HG02885 (cell line): ENCODE measurements around the gene HSPB1.
"Not testable (repeated sequence)": the region's sequence is repeated elsewhere in the genome, so short reads cannot be mapped to it uniquely, and the experiment has no call there.

Source experiments
- ATAC-seq: cut with Tn5 transposase; IDR thresholded peaks from one replicate; pipeline ENCODE4 v1.9.1; 2021; ENCODE audit warnings: mild to moderate bottlenecking; ENCODE audit not compliant: unreplicated experiment, poor library complexity

Gene HSPB1

GRCh38 chr7:76281006-76281705 is 21.3 kb upstream of the HSPB1 start:
- no peak for ATAC-seq

- ATAC-seq, result no peak
Observed at GRCh38 chr7:76281706-76282343, 20.6 kb upstream of the HSPB1 start.

- no peak for ATAC-seq
Observed at GRCh38 chr7:76282344-76283253, 19.9 kb upstream of the HSPB1 start.

DNA sequence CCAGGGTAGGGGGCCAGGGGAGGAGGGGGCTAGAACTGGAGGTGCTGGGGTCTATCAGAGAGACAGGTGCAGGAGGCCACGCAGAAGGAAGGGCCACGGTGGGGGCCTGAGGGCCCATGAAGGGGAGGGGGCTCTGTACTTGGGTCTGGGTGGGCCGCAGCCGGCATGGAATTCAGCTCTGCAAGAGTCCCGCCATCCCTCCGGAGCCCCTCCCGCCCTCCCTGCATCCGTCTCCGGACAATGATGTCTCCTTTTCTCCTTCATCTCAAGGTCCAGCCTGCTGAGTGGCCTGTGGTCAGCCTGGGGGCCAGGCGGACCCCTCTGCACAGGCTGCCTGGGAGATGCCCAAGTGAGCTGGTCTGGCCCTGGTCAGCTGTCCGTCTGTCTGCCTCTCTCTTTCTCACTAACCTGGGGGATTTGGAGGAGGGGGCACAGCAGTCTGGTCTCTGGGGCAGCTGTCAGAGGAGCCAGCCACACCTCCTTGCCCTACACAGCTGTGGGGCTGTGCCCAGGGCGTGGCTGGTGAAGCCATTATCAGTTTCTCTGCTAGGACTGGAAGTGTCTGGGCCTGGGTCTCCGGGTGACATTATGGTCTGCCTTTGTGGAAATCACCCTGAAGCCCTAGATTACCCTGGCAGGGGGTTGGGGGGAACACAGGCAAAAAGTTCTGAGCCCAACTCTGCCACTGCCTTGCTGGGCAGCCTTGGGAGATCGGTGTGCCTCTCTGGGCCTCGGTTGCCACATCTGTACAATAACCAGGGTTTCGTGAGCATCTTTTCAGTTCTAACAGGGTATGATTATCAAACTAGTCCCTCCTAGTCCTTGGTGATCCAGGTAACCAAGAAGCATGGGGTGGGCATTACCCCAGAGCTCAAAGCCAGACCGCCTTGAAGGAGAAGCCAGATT is 19.0 kb upstream of the HSPB1 start:
- no peak for ATAC-seq

DNA sequence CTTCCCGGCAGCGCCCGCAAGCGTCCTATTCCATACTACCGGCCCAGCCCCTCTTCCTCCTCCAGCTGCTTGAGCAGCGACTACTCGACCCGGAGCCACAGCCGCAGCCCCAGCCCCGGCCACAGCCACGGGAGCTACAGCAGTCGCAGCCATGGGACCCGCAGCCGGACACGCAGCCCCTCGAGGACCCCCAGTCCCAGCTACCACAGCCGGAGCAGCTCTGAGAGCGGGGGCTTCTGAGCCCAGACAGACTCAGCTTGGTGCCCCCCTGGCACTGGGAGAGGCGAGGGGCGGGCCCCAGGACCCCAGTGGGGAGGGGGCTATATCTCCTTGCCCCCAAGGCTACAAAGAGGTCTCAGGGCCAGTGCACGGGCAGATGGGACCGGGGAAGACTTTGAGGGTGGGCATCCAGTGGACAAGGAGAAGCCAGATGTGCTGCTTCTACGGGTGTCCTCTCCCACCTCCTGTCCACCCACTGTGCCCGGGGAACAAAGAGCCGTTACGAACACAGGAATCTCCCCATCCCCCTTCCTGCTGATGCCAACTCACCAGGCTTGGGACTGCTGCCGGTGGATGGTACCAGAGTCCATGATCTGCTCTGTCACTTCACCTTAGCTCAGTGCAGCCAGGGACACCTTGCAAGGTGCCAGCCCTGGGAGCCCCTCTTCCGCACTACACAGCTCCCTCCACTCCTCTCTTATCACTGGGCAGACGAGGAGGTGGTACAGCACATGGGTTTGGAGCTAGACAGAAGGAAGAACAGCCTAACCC is 16.7 kb upstream of the HSPB1 start:
- no peak for ATAC-seq

DNA sequence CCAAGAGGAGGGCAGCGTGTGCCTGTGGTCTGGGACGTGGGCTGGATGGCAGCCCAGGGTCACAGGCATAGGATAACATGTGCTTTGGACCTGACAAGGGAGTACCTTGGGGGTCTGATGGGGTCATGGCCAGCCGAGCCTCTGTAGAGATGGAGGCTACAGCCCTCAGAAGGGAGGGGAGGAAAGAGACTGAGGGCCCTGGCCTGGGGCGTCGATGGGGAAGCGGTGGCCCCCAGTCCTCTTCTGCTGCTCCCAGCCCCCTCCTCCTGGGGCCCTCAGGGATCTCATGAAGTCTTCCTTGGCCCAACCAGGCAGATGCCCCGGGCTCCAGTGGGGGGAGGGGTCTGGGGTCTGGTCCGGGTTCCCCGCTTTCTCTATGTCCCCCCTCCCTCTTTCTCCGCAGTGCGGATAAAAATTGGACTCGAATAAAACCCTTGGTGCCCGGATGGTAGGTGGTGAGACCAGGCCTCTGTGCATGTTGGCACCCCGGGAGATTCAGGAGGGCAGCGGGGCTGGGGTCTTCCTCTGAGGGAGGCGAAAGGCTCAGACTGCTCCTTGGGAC is 15.6 kb upstream of the HSPB1 start:
- ATAC-seq, result no peak

- ATAC-seq, result not testable (repeated sequence)
Observed at GRCh38 chr7:76290847-76291350, 11.6 kb upstream of the HSPB1 start.

- peak; percentile 82 for ATAC-seq
Observed at GRCh38 chr7:76291351-76292212, 10.9 kb upstream of the HSPB1 start.

GRCh38 chr7:76292213-76292573 is 10.3 kb upstream of the HSPB1 start:
- no peak for ATAC-seq

DNA sequence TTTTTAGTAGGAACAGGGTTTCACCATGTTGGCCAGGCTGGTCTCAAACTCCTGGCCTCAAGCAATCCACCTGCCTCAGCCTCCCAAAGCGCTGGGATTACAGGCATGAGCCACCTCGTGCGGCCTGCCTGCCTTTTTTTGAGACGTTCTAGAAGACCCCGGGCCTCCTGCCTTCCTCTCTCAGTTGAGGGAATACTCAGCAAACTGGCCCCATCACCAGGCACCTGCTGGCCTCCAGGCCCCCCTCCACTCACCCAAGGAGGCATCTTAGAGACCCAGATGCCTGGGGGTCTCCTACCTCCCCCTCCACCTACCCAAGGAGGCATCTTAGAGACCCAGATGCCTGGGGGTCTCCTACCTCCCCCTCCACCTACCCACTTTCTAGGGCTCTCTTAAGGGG is 9.6 kb upstream of the HSPB1 start:
- ATAC-seq, result not testable (repeated sequence)

GRCh38 chr7:76293407-76293901 is 9.0 kb upstream of the HSPB1 start:
- no peak for ATAC-seq

GRCh38 chr7:76294344-76295024 is 8.0 kb upstream of the HSPB1 start:
- no peak for ATAC-seq

DNA sequence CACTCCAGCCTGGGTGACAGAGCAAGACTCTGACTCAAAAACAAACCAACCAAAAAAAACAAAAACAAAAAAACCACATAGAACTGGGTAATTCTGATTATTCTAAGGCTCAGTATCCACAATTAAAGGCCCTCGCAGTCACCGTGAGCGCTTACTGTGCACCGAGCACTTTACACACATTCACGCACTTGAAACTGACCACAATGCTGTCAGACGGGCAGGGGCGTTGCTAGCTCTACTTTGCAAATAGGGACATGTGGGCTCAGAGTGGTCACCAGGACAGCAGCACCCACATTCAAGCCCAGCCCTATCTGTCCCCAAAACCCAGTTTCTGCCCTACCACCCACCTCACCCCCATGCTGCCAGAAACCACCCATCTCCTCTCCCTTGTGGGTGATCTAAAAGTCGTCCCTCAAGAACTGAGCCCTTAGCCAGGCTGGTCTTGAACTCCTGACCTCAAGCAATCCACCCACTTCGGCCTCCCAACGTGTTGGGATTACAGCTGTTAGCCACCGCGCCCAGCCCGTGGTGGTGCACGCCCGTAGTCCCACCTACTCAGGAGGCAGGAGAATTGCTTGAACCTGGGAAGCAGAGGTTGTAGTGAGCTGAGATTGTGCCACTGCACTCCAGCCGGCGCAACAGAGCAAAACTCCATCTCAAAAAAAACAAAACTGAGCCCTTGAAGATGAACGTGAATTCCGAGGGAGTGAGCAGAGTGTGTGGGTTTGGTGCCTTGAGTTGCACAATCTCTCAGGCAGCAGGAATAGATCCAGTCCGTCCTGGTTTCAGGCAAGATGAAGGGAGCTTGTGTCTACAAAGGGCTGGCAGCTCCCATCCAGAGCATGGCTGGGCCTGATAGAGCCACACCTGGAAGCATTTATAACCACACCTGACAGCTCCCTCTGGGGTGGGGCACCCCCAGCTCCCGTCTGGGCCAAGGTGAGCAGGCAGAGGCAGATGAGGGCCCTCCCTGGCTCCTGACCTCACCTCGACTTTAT is 5.4 kb upstream of the HSPB1 start:
- ATAC-seq, result no peak

- no peak for ATAC-seq
Observed at GRCh38 chr7:76300166-76300731, 2.2 kb upstream of the HSPB1 start.

DNA sequence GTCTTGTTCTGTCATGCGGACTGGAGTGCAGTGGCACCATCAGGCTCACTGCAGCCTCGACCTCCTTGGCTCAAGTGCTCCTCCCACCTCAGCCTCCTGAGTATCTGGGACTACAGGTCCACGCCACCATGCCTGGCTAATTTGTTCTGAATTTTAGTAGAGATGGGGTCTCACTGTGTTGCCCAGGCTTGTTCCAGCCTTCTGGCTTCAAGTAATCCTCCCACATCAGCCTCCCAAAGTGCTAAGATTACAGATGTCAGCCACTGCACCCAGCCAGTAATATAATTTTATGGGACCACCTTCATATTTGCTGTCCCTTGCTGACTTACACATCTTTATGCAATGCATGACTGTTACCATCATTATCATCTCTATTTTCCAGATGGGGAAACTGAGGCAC is 1.5 kb upstream of the HSPB1 start:
- ATAC-seq, result no peak
